Measurements from ENCODE around the gene IBA57.

The IBA57 gene

DNA sequence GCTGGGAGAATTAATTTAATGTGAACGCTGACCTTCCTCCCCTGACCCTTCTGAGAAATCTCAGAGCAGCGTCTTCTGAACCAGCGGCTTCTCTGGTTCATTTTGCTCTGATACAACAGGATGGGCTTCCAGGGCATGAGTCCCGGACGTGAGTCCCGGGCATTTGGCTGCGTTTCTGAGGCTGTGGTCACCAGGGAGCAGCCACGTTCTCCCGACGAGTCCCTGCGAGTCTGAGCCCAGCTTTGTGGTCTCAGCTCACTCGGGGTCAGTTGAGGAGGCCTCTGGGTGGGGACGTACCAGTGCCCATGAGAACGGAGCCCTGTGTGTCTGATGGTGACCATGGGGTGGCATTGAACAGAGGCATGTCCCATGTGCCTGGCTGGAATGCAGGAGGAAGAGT lies 24.6 kb downstream of the IBA57 start:
- DNase-seq (ENCODE audit: low read depth in 3 of 3), result no peak

- no peak for DNase-seq (ENCODE audit: low read depth in 3 of 3)
Measured at GRCh38 chr1:228190778-228191177, 25.2 kb downstream of the IBA57 start.

- no peak for DNase-seq (ENCODE audit: low read depth in 3 of 3)
Measured at GRCh38 chr1:228194436-228194835, 28.8 kb downstream of the IBA57 start.

GRCh38 chr1:228194921-228195812 lies 29.6 kb downstream of the IBA57 start:
- no peak for DNase-seq (ENCODE audit: low read depth in 3 of 3)

DNA sequence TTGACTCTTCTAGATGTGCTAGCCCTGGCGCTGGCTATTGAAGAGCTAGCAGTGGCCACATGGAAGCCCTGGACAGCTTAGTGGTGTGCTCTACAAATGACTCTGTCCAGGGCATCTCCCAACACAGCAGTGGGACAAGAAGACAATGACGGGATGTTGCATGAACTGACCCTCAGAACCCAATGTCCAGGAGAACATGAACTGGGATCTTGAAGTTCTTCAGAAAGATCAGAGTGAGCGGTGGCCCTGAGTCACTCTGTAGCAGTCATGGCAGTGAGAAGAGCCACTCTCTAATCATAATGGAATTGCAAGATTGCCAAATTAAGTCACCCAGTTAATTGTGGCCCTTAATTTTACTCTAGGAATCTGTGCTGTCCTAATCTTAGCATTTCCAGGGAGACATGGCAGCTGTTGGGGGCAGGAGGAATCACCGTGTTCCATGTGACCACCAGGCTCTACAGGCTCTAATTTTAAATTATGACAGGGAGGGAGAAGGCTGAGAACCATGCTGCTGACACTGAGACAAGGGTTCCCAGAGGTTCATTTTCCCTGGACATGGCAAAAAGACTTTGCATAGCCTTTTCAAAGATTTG lies 32.0 kb downstream of the IBA57 start:
- no peak for DNase-seq (ENCODE audit: low read depth in 3 of 3)

DNA sequence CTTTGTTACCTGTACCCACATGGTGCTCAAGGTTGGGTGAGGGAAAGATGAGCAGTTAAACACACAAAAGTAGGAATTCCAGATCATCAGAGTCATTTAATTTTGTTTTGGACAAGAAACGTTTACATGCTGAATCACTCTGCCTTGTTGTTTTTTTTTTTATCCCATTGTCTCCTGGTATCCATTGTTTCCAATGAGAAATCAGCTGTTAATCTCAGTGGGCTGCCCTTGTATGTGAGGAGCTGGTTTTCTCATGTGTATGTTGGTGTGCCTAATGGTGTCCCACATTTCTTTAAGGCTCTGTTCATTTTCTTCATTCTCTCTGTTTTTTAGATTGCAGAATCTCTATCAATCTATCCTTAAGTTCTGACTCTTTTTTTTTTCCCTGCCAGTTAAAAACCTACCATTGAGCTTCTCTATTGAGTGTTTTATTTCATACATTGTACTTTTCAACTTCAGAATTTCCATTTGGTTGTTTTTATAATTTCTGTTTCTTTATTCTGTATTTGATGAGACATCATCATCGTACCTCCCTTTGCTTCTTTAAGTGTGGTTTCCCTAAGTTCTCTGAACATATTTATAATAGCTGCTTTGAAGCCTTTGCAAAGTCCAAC lies 33.5 kb downstream of the IBA57 start:
- DNase-seq (ENCODE audit: low read depth in 3 of 3), result no peak

- no peak for DNase-seq (ENCODE audit: low read depth in 3 of 3)
Measured at GRCh38 chr1:228204958-228205357, 39.4 kb downstream of the IBA57 start.

DNA sequence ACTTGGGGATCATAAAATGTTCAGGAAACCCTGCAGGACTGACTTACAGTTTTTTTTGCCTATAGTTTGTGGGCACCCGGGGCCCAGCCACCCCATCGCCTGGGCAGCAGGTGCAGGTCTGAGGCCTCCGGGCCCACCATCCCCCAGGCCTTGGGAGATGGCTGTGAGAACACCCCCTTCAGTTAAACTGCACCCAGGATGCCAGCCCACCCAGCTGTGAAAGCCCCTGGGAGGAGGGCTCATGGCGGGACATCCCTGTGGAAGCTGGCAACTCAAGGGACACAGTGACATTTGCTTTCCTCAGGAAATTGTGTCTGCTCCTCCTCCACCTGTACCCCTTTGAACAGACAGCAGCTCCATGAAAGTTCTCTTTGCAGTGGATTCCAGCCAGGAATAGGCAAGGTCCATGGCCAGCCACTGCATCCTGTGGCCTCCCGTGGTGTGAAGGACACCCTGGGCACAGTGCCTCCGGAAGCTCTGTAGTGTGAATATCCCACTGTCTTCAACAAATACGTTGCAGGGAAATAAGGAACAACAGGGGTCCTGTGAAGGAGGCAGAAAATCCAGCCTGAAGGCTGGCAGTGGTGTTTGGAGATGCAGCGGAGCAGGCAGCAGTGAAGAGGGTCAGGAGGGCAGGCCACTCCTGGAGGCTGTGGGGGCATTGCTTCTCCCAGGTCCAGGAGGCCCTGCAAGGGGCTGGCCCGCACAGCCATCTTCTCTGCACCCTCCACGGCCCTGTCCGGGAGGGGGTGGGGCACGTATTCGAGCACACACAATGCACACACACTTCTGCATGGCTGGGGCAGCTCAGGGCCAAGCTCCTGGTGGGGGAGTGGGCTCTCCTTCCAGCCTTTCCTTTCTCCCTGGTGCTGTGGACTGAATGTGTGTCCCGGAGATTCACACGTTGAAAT lies 40.2 kb downstream of the IBA57 start:
- no peak for DNase-seq (ENCODE audit: low read depth in 3 of 3)

- no peak for DNase-seq (ENCODE audit: low read depth in 3 of 3)
Measured at GRCh38 chr1:228206582-228207351, 41.2 kb downstream of the IBA57 start.

- DNase-seq (ENCODE audit: low read depth in 3 of 3), result no peak
Measured at GRCh38 chr1:228207381-228207810, 41.8 kb downstream of the IBA57 start.

GRCh38 chr1:228207851-228208821 lies 42.5 kb downstream of the IBA57 start, which contains the start of gene OBSCN:
OBSCN (plus strand) TSS chr1:228208044; CDS start chr1:228211784, 3,740 bp downstream.
- DNase-seq (ENCODE audit: low read depth in 3 of 3), result no peak

- no peak for DNase-seq (ENCODE audit: low read depth in 3 of 3)
Measured at GRCh38 chr1:228208831-228209551, 43.4 kb downstream of the IBA57 start.

- DNase-seq (ENCODE audit: low read depth in 3 of 3), result no peak
Measured at GRCh38 chr1:228209657-228210056, 44.1 kb downstream of the IBA57 start.

- no peak for DNase-seq (ENCODE audit: low read depth in 3 of 3)
Measured at GRCh38 chr1:228210076-228210651, 44.6 kb downstream of the IBA57 start.

DNA sequence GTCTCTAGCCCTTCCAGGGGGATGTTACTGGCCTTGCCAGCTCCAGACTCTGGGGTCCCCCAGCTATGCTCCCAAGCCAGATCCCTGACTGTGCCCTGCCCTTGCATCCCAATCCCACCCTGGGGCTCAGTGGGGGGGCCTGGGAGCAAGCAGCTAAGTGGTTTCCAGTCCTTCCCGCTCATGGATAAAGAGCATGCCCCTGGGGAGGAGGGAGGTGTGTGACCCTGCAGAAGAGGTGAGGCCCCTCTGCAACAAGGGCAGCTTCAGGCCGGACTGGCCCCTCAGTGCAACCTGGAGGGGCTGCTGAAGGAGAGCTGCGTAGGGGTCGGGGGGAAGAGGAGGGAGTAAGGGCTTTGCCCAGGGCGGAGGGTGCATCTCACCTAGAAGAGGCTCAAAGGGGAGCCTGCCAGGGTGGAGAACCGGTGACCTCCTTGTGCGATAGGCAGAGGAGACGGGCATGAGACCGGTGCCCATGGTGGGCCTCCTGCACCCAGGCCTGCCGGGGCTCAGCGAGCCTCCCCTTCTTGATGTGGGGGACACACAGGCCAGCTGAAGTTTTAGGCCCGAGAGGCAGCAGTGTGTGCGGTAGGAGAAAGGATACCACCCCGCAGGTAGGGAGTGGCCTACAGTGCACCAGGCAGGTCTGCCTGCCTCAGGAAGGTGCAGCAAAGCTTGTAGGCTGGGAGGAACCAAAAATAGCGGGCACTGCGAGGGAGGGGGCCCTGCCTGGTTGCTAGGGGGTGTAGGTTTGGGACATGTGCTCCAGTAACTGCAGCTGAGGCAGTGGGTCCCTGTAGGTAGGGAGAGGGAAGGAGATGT lies 45.3 kb downstream of the IBA57 start:
- DNase-seq (ENCODE audit: low read depth in 3 of 3), result no peak

- no peak for DNase-seq (ENCODE audit: low read depth in 3 of 3)
Measured at GRCh38 chr1:228211531-228212414, 46.2 kb downstream of the IBA57 start.

Data from stimulated activated CD4-positive, alpha-beta T cell treated with anti-CD3 and anti-CD28 coated beads, TNF-alpha, amount 100 ng/mL, for 24 hours (primary cell).